ENCODE results near the gene ZNF423. TPM values are rescaled to one million over a fixed set of nuclear protein-coding genes. Genes with fewer than 3 reads are reported as not detected.

ZNF423 gene
- total RNA-seq, 1 donor from 2014 or later, result 8.8 TPM

DNA sequence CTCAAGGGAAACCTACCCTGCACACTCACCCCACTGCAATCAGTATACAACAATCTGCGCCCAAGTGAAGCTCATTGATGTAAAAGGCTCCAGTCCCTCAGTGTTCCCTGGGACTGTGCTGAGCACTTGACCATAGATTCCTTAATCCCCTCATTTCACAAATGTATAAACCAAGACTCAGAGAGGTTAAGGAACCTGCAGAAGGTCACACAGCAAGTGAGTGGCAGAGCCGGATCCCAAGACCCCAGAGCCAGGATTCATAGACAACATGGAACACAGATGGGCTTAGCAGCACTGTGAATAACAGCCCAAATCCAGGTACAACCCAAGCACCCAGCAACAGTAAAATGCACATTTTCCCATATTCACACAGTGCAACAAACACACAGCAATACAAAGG is 256.6 kb downstream of the ZNF423 start:
- intact Hi-C loops (cut with DNase I), result loop anchor here (5.0 kb wide), 1 partner anchor 258 kb away; the partner anchor contains the start of gene ZNF423
- ATAC-seq, result no peak
- no peak for DNase-seq (ENCODE audit: missing footprints)

GRCh38 chr16:49598383-49599170 is 257.3 kb downstream of the ZNF423 start:
- ATAC-seq, result no peak
- intact Hi-C loops (cut with DNase I), result loop anchor here (5.0 kb wide), 1 partner anchor 259 kb away; the partner anchor contains the start of gene ZNF423
- DNase-seq (ENCODE audit: missing footprints), result no peak

- DNase-seq (ENCODE audit: missing footprints), result no peak
- no peak for ATAC-seq
- intact Hi-C loops (cut with DNase I), result loop anchor here (5.0 kb wide), 1 partner anchor 260 kb away; the partner anchor contains the start of gene ZNF423
Measured at GRCh38 chr16:49597796-49598195, 258.1 kb downstream of the ZNF423 start.

GRCh38 chr16:49596648-49597291 is 259.1 kb downstream of the ZNF423 start:
- intact Hi-C loops (cut with DNase I), result loop anchor here (5.0 kb wide), 1 partner anchor 261 kb away; the partner anchor contains the start of gene ZNF423
- ATAC-seq (no peak), DNase-seq (ENCODE audit: missing footprints) (no peak)

- DNase-seq (ENCODE audit: missing footprints), result no peak
- intact Hi-C loops (cut with DNase I), result loop anchor here (5.0 kb wide), 1 partner anchor 261 kb away; the partner anchor contains the start of gene ZNF423
Measured at GRCh38 chr16:49596068-49596467, 259.8 kb downstream of the ZNF423 start.

GRCh38 chr16:49594685-49595498 is 261.0 kb downstream of the ZNF423 start:
- DNase-seq (ENCODE audit: missing footprints) (no peak), ATAC-seq (no peak)
- intact Hi-C loops (cut with DNase I), result loop anchor here (5.0 kb wide), 2 partner anchors 38 to 262 kb away; partner anchors contain the start of gene ZNF423

More at GRCh38 chr16:49596068-49596467, 259.8 kb downstream of the ZNF423 start:
- ATAC-seq, result no peak

DNA sequence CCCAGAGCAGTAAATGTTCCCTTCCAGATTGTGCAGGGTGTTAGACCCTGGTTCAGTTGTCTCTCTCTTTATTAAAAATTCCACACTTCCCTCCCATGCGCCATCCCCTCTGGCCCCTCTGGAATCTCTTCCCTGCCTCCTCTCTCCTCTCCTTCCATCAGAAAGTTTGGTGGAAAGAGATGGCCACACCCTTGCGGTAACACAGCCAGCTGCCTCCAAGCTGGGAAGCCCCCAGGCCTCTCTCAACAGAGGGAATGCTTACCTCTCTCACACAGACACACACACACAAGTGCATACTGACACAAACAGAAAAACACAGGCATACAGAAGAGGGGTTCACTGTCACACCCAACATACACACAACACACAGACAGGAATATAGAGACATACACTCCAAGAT is 261.8 kb downstream of the ZNF423 start:
- intact Hi-C loops (cut with DNase I), result loop anchor here (5.0 kb wide), 1 partner anchor 37 kb away; no protein-coding TSS in a partner anchor
- DNase-seq (ENCODE audit: missing footprints) (no peak), ATAC-seq (no peak)

DNA sequence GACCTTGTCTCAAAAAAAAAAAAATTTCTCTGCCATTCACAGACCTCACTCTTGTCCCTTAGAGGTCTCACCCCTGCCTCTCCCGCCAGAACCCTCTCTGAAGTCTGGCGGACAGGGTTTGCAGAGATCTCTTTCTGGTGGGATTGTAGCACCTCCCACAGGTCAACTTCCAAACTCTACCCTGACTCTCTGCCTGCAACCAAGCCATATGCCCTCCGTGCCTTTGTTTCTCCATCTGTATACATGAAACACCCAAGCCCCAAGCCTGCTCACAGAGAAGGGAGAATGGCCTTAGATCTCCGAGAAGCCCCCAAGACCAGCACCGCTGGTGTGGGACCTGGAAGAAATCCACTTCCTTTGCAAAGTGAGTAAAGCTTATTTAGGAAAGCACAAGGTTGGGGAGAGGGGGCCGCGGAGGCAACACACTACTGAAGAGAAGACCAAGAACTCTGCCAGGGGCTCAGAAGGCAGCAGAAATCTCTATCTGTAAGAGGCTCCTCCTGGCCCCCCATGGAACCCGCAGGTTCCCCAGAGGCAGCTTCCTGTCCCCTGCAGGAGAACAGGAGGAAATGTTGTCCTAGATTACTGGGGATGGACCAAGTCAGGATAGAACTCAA is 262.4 kb downstream of the ZNF423 start:
- DNase-seq (ENCODE audit: missing footprints), result no peak
- ATAC-seq, result no peak
- intact Hi-C loops (cut with DNase I), result loop anchor here (2.0 to 5.0 kb wide), 3 partner anchors 36 to 185 kb away; no protein-coding TSS in a partner anchor

GRCh38 chr16:49592546-49593423 is 263.1 kb downstream of the ZNF423 start:
- DNase-seq (ENCODE audit: missing footprints), result no peak
- no peak for ATAC-seq
- intact Hi-C loops (cut with DNase I), result loop anchor here (2.0 to 5.0 kb wide), 3 partner anchors 35 to 184 kb away; no protein-coding TSS in a partner anchor

DNA sequence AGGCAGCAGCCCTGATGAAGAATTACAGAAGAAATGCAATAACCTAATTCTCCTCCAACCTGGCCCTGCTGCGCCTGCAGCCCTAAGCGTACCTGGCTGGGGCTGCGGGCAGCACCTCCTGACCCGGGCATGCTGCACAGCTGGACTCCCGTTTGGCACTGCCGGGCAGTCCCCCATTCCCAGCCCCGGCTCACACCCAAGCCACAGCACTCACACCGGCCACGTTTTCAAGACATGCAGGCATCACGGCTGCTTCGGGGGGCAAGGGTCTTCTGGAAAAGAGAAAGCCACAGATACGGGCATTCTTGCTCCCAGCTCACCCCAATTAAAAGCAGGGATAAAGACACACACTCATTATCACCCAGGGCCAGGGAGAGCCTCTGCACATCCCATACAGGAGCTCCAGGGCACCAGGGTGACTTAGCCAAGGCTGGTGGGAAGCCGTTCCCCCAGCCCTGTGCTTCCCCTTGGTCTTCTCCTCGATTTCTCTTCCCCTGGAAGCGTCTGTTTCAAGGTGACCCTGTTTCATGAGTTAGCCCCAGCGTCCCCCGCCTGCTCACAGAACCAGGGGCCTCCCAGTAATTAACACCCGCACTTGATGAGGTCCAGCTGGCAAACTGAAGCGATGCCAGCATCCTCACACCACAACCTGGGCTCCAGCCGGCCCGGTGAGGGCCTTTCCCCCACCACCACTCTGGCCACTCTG is 265.6 kb downstream of the ZNF423 start:
- intact Hi-C loops (cut with DNase I), result loop anchor here (5.0 kb wide), 1 partner anchor 33 kb away; no protein-coding TSS in a partner anchor
- DNase-seq (ENCODE audit: missing footprints), result no peak
- no peak for ATAC-seq

GRCh38 chr16:49589544-49590031 is 266.3 kb downstream of the ZNF423 start:
- DNase-seq (ENCODE audit: missing footprints), result no peak
- no peak for ATAC-seq
- intact Hi-C loops (cut with DNase I), result loop anchor here (5.0 kb wide), 1 partner anchor 32 kb away; no protein-coding TSS in a partner anchor

DNA sequence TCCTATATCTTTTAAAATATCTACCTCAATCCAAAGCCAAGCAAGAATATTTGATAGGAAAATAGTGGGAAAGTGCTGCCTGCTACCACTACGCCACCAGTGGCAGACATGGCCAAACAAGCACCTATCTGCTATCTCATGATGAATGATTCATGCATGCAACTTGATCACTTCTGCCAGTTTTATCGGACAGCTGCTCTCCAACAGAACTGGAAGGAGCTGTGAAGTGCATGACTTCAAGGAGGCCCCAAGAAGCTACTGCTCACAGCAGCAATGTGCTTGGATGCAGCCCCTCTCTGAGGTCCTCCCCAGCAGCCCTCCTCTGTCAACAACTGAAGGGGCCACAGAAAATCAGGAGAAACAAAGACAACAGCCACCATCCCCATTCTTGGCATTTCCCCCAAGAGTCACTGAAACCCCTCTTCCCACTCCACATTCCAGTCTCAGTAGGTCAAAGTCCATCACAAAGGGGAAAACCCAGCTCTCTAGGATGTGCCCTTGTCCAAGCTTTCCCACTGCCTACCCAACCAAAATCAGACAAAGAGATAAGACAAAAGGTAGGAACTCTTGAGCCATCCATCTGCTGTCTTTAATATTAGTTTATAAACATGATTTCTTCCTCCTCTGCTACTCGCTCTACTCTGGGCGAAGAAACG is 267.1 kb downstream of the ZNF423 start:
- intact Hi-C loops (cut with DNase I), result no loop called here

DNA sequence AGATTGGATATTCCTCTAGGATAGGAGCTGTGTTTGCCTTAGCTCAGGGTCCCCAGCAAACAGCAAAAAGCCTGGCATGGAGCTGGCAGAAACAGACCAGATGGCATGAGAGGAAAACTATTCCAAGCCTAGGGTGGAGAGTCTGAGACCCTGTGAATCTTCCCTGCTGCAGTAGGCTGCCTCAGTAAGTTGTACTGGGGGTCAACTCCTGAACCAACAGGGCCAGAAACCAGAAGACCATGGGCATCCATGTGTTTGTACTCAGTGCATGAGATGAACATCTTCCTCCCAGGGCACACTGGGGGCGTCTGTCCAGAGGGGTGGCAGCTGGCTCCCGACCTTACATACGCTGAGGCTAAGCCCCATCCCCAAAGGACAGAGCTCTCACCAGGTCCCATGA is 267.9 kb downstream of the ZNF423 start:
- no peak for DNase-seq (ENCODE audit: missing footprints)
- intact Hi-C loops (cut with DNase I), result no loop called here
- ATAC-seq, result no peak

More for the DNA sequence above, 267.1 kb downstream of the ZNF423 start:
- no peak for ATAC-seq
- DNase-seq (ENCODE audit: missing footprints), result no peak

- intact Hi-C loops (cut with DNase I), result no loop called here
- DNase-seq (ENCODE audit: missing footprints) (no peak), ATAC-seq (no peak)
Measured at GRCh38 chr16:49587511-49587910, 268.4 kb downstream of the ZNF423 start.

- no peak for DNase-seq (ENCODE audit: missing footprints)
- no peak for ATAC-seq
- intact Hi-C loops (cut with DNase I), result no loop called here
Measured at GRCh38 chr16:49586466-49587450, 269.2 kb downstream of the ZNF423 start.
